Hematopoietic multipotent progenitor cell treated with erythropoietin and hydrocortisone succinate and interleukin-3 and kit ligand, for 4 days (in vitro differentiated cells): ENCODE data around the gene MAFG.

ENCODE experiments used
- DNase-seq: peaks from one replicate; pipeline ENCODE4 v3.0.0-alpha.2; 2015

The MAFG gene

GRCh38 chr17:81907219-81908145 is 20.1 kb downstream of the MAFG start:
- no peak for DNase-seq

- DNase-seq, result no peak
Measured at GRCh38 chr17:81906476-81907218, 20.9 kb downstream of the MAFG start.

- DNase-seq, result no peak
Measured at GRCh38 chr17:81905993-81906392, 21.5 kb downstream of the MAFG start.

GRCh38 chr17:81905424-81905875 is 22.1 kb downstream of the MAFG start:
- no peak for DNase-seq

GRCh38 chr17:81904600-81905423 is 22.7 kb downstream of the MAFG start:
- DNase-seq, result no peak

GRCh38 chr17:81903896-81904599 is 23.5 kb downstream of the MAFG start:
- no peak for DNase-seq

- no peak for DNase-seq
Measured at GRCh38 chr17:81903415-81903831, 24.1 kb downstream of the MAFG start.

- peak; percentile 41 for DNase-seq
Measured at GRCh38 chr17:81902653-81903414, 24.7 kb downstream of the MAFG start.

- peak; percentile 77 for DNase-seq
Measured at GRCh38 chr17:81902023-81902652, 25.4 kb downstream of the MAFG start, which contains the start of gene NPB. Gene NPB (plus strand): TSS chr17:81902238. CDS start chr17:81902278, 40 bp downstream.

- no peak for DNase-seq
Measured at GRCh38 chr17:81901167-81902022, 26.1 kb downstream of the MAFG start.

- no peak for DNase-seq
Measured at GRCh38 chr17:81900181-81900820, 27.2 kb downstream of the MAFG start.

GRCh38 chr17:81899514-81900166 is 27.9 kb downstream of the MAFG start:
- no peak for DNase-seq

- DNase-seq, result no peak
Measured at GRCh38 chr17:81898885-81899284, 28.6 kb downstream of the MAFG start.

GRCh38 chr17:81898029-81898866 is 29.3 kb downstream of the MAFG start:
- DNase-seq, result no peak

GRCh38 chr17:81895400-81895799 is 32.1 kb downstream of the MAFG start:
- DNase-seq, result no peak

GRCh38 chr17:81891303-81891552 is 36.3 kb downstream of the MAFG start:
- no peak for DNase-seq

GRCh38 chr17:81890447-81891302 is 36.9 kb downstream of the MAFG start:
- DNase-seq, result peak; percentile 66
